OCI-LY3 (cell line): ENCODE measurements around the gene NCBP1.

ENCODE experiments used
- CTCF ChIP-seq: fragments of 200-600, 300-600 bp; sonication (generic); IDR thresholded peaks from 2 replicates; pipeline ENCODE4 v1.5.1; 2014; ENCODE audit warnings: antibody characterized with exemption, low read length, low read depth
- EZH2phosphoT487 ChIP-seq: fragments of 200-600 bp; shearing (Covaris generic); IDR thresholded peaks from 2 replicates; pipeline ENCODE4 v1.6.1; 2018; ENCODE audit warnings: antibody characterized with exemption, mixed run types, low read depth

GRCh38 chr9:97666907-97667686 lies 33.5 kb downstream of the NCBP1 start:
- no peak for TF ChIP-seq CTCF
- no peak for TF ChIP-seq EZH2phosphoT487
